Pancreas (tissue), 10 donors: ENCODE measurements around the gene ALK. TPM values are rescaled to one million over a fixed set of nuclear protein-coding genes. Genes with fewer than 3 reads are reported as not detected.

Experiments used
- ATAC-seq, 4 donors: fragments of 200-7000 bp; cut with Tn5 transposase; one replicate each; pipeline versions ENCODE4 v1.8.0 to v1.9.1; 2020; ENCODE audit warnings: mild to moderate bottlenecking in 4 of 4, moderate library complexity in 4 of 4
- DNase-seq, 6 donors: peaks; one replicate each; pipeline ENCODE4 v3.0.0-alpha.2; 2020
- FAIRE-seq: peaks from 2 replicates; lab custom pipeline; 2012; peaks lifted over from hg19 to GRCh38; lab: Jason Lieb, UNC
- H3K27ac ChIP-seq, 4 donors: fragments of 200-600 bp; sonication (generic); 1 replicate in 3 of 4; 2 replicates in 1 of 4; pipeline versions ENCODE4 v1.5.0 to v1.8.0; 2020
- H3K27me3 ChIP-seq, 4 donors: fragments of 200-600 bp; one replicate each; pipeline ENCODE4 v1.8.0; 2021
- H3K36me3 ChIP-seq, 3 donors: fragments of 200-600 bp; sonication (generic) in 1 of 3; one replicate each; pipeline versions ENCODE4 v1.5.0 to v1.8.0; 2020 to 2021
- H3K4me1 ChIP-seq, 3 donors: fragments of 200-600 bp; one replicate each; pipeline ENCODE4 v1.8.0; 2021
- H3K4me3 ChIP-seq, 4 donors: fragments of 200-600 bp; sonication (generic) in 2 of 4; one replicate each; pipeline versions ENCODE4 v1.5.0 to v1.8.0; 2020 to 2021
- H3K9me3 ChIP-seq, 4 donors: fragments of 200-600 bp; one replicate each; pipeline ENCODE4 v1.8.0; 2021
- WGBS, 2 donors: extraction: QIAGEN DNeasy Blood & Tissue Kit; methylation state at CpG; one replicate each; pipeline ENCODE4 v1.1.7; 2013; 5-methylcytosine and 5-hydroxymethylcytosine counted together
- intact Hi-C, 3 donors: fragments of 100-400 bp; cut with DNase I; formaldehyde crosslinking; loops; one replicate each; pipeline versions ENCODE4 v1.11.1 to v1.14.2; 2022
- polyA plus RNA-seq, 2 donors: library from polyadenylated mRNA; stranded (reverse); fragments of 200-250 nt; gene quantifications; one replicate each; pipeline ENCODE4 v1.2.3, GENCODE V29; 2013
- total RNA-seq, 6 donors: library from RNA; stranded (reverse); fragmentation: NEBNext Ultra II Directional in 4 of 6; extraction: Animal tissue kit (Norgen Biotek cat#: 25700) in 4 of 6; gene quantifications; one replicate each; pipeline versions ENCODE4 v1.2.1 to v1.2.4, GENCODE V29; 2021 to 2023
- TF ChIP-seq, protein P1 (sequence below), 4 donors: fragments of 200-600 bp; sonication (generic) in 3 of 4; IDR thresholded peaks; one replicate each; pipeline versions ENCODE4 v1.5.0 to v1.8.0; 2021; ENCODE audit warnings: antibody characterized with exemption in 4 of 4
- donor health status: healthy with polysubstance abuse.
- donor health status: DM: no; HTN: no; CAD: no; lungs with moderate emphysema.
- donor health status: DM: no; HTN: no; CAD: no.
- donor health status: control.
- donor health status: control.
- donor health status: Bipolar disorder and iron deficiency.
- donor health status: DM: yes; HTN: yes; CAD: no.
- donor health status: DM: no; HTN: no; CAD: no.
- donor health status: DM: no; HTN: no; CAD: no.
- donor health status: DM: yes; HTN: yes; CAD: no.

Gene ALK
- total and polyA plus RNA-seq, 8 donors, result 0.05 to 0.17 (median 0.09) TPM; not detected in 2

DNA sequence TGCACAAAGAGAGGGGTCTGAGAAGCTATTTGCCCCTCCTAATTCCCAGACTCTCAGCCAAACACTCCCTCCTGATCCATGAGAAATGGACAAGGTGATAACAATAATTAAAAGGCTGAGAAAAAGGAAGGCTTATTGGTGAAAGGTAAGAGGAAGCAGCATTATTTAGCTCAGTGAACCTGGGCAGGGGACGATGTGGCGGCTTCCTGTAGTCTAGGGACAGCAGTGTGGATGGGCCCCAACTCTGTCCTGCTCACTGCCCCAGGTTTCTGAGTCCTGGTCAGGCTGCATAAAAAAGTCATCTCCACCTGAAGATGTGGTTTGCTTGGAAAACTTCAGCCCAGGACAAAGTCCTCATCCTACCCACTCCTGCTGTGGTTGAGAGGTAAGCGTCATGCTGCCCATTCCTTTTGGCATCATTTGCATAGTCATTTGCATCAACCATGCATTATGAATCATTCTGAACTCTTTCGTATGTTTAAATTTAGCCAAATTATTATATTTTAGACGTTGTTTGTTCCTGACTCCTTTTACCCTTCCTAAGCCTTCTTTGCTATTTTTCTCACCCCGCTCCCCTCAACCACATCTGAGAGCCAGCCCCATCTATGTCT is 679.3 kb downstream of the ALK start:
- TF ChIP-seq, protein P1, sequence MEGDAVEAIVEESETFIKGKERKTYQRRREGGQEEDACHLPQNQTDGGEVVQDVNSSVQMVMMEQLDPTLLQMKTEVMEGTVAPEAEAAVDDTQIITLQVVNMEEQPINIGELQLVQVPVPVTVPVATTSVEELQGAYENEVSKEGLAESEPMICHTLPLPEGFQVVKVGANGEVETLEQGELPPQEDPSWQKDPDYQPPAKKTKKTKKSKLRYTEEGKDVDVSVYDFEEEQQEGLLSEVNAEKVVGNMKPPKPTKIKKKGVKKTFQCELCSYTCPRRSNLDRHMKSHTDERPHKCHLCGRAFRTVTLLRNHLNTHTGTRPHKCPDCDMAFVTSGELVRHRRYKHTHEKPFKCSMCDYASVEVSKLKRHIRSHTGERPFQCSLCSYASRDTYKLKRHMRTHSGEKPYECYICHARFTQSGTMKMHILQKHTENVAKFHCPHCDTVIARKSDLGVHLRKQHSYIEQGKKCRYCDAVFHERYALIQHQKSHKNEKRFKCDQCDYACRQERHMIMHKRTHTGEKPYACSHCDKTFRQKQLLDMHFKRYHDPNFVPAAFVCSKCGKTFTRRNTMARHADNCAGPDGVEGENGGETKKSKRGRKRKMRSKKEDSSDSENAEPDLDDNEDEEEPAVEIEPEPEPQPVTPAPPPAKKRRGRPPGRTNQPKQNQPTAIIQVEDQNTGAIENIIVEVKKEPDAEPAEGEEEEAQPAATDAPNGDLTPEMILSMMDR (IDR thresholded peaks at IDR 0.05), result no peak
- FAIRE-seq, result no peak
- no peak for ATAC-seq
- H3K27me3 ChIP-seq, result no peaks in the 10 kb centered on the region
- H3K36me3 ChIP-seq, result no peaks in the 10 kb centered on the region
- H3K27ac ChIP-seq, result no peak overlapping the region
- intact Hi-C loops, result no loop called here
- DNase-seq, result no peak
- no peaks in the 10 kb centered on the region for H3K4me1 ChIP-seq
- H3K4me3 ChIP-seq, result no peak overlapping the region
- no peaks in the 10 kb centered on the region for H3K9me3 ChIP-seq
- 84 to 86% methylated on average over 6 of the region's 6 CpGs for WGBS, 2 donors

DNA sequence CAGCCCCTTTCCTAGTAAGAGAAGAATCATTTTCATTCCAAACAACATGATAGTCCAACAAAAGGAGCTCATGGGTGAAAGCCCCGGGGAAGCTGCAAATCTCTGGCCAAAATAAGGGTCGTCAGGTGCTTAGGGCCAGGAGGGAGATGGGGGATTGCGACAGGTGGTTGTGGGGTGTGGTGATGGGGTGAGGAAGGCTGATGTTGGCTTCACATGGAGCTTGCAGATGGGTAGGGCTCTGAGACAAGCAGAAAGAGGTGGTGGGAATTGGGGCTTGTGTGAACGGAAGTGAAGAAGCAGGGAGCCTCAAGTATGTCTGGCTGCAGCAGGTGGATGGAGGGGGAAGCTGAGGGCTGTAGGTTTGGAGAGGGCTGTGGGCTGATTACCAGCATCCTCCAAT is 680.0 kb downstream of the ALK start:
- WGBS, 2 donors, result 68 to 78% methylated on average over 4 of the region's 4 CpGs
- Histone ChIP-seq H3K27ac (no peak overlapping the region), H3K4me1 (no peaks in the 10 kb centered on the region), H3K4me3 (no peak overlapping the region), H3K27me3 (no peaks in the 10 kb centered on the region), H3K36me3 (no peaks in the 10 kb centered on the region), H3K9me3 (no peaks in the 10 kb centered on the region)
- intact Hi-C loops, result no loop called here
- TF ChIP-seq, protein P1 (IDR thresholded peaks at IDR 0.05), result no peak
- ATAC-seq (no peak), DNase-seq (no peak), FAIRE-seq (no peak)

DNA sequence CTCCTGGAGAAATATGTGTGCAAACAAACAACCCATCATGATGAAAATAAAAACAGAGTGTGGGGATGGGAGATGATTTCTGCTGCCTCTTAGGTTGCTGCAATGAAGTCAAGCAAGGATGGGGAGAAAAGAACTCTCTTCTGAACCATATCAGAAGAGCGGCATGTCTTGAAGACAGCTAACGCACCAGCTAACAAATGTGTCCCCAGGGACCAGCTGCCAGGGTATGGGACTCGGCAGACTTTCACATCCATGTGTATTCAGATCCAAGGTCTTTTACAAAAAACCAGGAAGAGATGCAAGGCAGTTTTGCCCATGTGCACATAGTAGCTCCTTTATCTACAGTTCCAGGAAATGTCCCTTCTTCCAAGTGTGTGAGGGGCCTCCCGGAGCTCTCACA is 680.8 kb downstream of the ALK start:
- WGBS, 2 donors, result 83 to 87% methylated on average over 4 of the region's 4 CpGs
- peak in 1 of 6 donors; percentile 3 for DNase-seq
- no peaks in the 10 kb centered on the region for H3K9me3 ChIP-seq
- TF ChIP-seq, protein P1 (IDR thresholded peaks at IDR 0.05), result no peak
- H3K36me3 ChIP-seq, result no peaks in the 10 kb centered on the region
- no peak for FAIRE-seq
- H3K27ac ChIP-seq, result no peak overlapping the region
- H3K4me1 ChIP-seq, result no peaks in the 10 kb centered on the region
- intact Hi-C loops, result no loop called here
- ATAC-seq, result no peak
- H3K27me3 ChIP-seq, result no peaks in the 10 kb centered on the region
- H3K4me3 ChIP-seq, result no peak overlapping the region

DNA sequence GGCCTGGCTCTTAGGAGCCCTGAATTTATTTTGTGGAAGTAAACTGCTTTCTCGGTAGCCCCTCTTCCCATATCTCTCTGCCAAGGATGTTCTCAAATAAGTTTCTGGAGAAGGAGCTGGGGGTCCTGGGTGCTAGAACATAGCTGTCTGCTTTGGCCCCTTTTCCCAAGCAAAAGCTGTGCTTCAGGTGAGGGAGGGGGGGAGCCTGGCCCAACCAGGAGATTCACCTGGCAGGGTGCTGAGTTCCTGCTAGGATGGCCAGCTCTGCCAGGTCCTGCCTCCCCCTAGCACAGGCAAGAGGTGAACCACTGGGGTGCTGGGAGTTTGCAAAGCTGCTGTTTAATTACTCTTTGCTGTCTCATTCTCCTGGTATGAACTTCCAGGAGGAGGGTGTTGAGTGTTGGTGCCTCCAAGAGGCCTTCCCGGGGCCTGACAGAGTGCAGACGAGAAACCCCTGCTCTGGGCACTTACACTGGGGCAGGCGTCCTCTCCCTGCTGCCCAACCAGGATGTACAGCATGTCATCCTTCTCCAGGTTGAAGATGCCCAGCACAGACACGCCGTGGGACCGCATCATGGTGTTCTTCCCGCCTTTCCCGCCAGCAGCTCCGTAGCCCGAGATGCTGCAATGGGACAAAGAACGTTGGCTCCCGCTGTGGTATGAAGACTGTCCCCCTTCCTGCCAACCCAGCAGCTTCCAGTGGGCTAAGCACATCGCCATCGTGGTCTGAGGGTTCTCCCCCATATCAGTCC is 682.0 kb downstream of the ALK start:
- Histone ChIP-seq H3K36me3 (no peaks in the 10 kb centered on the region), H3K27ac (no peak overlapping the region), H3K9me3 (no peaks in the 10 kb centered on the region), H3K4me3 (no peak overlapping the region), H3K27me3 (no peaks in the 10 kb centered on the region), H3K4me1 (no peaks in the 10 kb centered on the region)
- intact Hi-C loops, result no loop called here
- FAIRE-seq (no peak), DNase-seq (peak in 1 of 6 donors; percentile 29), ATAC-seq (no peak)
- TF ChIP-seq, protein P1 (IDR thresholded peaks at IDR 0.05), result no peak
- 84 to 88% methylated on average over 15 of the region's 15 CpGs for WGBS, 2 donors

DNA sequence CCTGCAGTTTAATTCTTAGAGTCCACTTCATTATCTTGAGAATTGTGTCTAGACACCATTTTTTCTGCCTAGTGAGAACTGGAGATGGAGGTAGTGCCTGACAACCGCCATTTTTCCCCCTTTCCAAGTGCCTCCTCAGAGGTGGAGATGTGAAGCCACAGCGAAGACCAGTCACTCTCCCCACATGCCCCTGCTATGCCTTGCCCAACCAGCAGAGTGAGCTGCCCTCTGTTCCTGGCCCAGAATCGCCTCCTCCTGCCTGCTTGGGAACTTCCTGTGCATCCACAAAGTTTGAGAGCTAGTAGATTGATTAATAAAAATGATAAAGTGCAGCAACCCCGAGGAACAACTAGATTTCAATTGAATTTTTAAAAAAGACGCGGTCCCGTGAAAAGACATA is 682.9 kb downstream of the ALK start:
- DNase-seq (peak in 4 of 6 donors; percentile 23 to 70 (median 42)), FAIRE-seq (no peak), ATAC-seq (peak; percentile 63 to 87 (median 77))
- H3K36me3 ChIP-seq, result no peaks in the 10 kb centered on the region
- TF ChIP-seq, protein P1 (IDR thresholded peaks at IDR 0.05), result peak; percentile 31 to 66 (median 49)
- H3K27me3 ChIP-seq, result no peaks in the 10 kb centered on the region
- H3K9me3 ChIP-seq, result no peaks in the 10 kb centered on the region
- intact Hi-C loops, result no loop called here
- 32 to 36% methylated on average over 7 of the region's 7 CpGs for WGBS, 2 donors
- no peak overlapping the region for H3K4me3 ChIP-seq
- H3K4me1 ChIP-seq, result no peaks in the 10 kb centered on the region
- no peak overlapping the region for H3K27ac ChIP-seq
